ENCODE data around the gene CDKN2B-AS1. TPM values are rescaled to one million over a fixed set of nuclear protein-coding genes. Genes with fewer than 3 reads are reported as not detected.

Gene CDKN2B-AS1
- total RNA-seq, 1 experiment from 2014 or later = 0.24 TPM

GRCh38 chr9:21989440-21990189 lies 5.0 kb upstream of the CDKN2B-AS1 start:
- TF ChIP-seq ZNF232 (CRISPR knock-in tag; IDR thresholded peaks at IDR 0.05) (no peak), ZNF219 (CRISPR knock-in tag; IDR thresholded peaks at IDR 0.05; ENCODE audit: borderline replicate concordance) (no peak), TCF7 (CRISPR knock-in tag; IDR thresholded peaks at IDR 0.05; ENCODE audit: low read depth) (no peak), SMAD4 (CRISPR knock-in tag; IDR thresholded peaks at IDR 0.05) (no peak), MXD4 (CRISPR knock-in tag; IDR thresholded peaks at IDR 0.05; ENCODE audit: borderline replicate concordance) (no peak), JAZF1 (CRISPR knock-in tag; IDR thresholded peaks at IDR 0.05) (no peak), ZNF532 (CRISPR knock-in tag; IDR thresholded peaks at IDR 0.05; ENCODE audit: borderline replicate concordance) (no peak), FOXP1 (CRISPR knock-in tag; IDR thresholded peaks at IDR 0.05; ENCODE audit: borderline replicate concordance) (no peak), ZSCAN18 (CRISPR knock-in tag; IDR thresholded peaks at IDR 0.05) (no peak), ESRRA (CRISPR knock-in tag; IDR thresholded peaks at IDR 0.05; ENCODE audit: borderline replicate concordance) (no peak), NR3C1 (CRISPR knock-in tag; conservative IDR thresholded peaks at IDR 0.05; ENCODE audit: low read depth) (no peak), NFYB (CRISPR knock-in tag; conservative IDR thresholded peaks at IDR 0.05; ENCODE audit: low read depth) (no peak), CREM (CRISPR knock-in tag; IDR thresholded peaks at IDR 0.05) (no peak), ERG (CRISPR knock-in tag; IDR thresholded peaks at IDR 0.05) (no peak), ZNF671 (CRISPR knock-in tag; IDR thresholded peaks at IDR 0.05) (no peak), TP53 (CRISPR knock-in tag; IDR thresholded peaks at IDR 0.05) (no peak)
- Mint-ChIP-seq H3K36me3 (no peaks in the 10 kb centered on the region), H3K27ac (no peak overlapping the region), H3K9me3 (no peaks in the 10 kb centered on the region), H3K27me3 (ENCODE audit: low read depth) (peaks cover 98% of the 10 kb centered on the region), H3K4me3 (peak overlapping the region; percentile 52), H3K4me1 (peaks cover 26% of the 10 kb centered on the region)
- ChIA-PET CTCF (interaction anchor here (0.9 to 2.9 kb wide), 4 partner anchors 19 to 130 kb away, joined by 3 to 17 read pairs (median 5); partner anchors contain the start of gene CDKN2B), POLR2A (no interaction called here)
- ATAC-seq (peak; percentile 60), DNase-seq (ENCODE audit: low spot score) (peak; percentile 36)

GRCh38 chr9:21991072-21991959 lies 3.3 kb upstream of the CDKN2B-AS1 start:
- DNase-seq (ENCODE audit: low spot score) = no peak
- H3K4me3 Mint-ChIP-seq = no peak overlapping the region
- no peak overlapping the region for H3K27ac Mint-ChIP-seq
- ChIA-PET POLR2A (no interaction called here), CTCF (interaction anchor here (2.9 kb wide), 1 partner anchor 17 kb away, joined by 17 read pairs; the partner anchor contains the start of gene CDKN2B)
- peaks cover 98% of the 10 kb centered on the region for H3K27me3 Mint-ChIP-seq (ENCODE audit: low read depth)
- ATAC-seq = no peak
- H3K4me1 Mint-ChIP-seq = peaks cover 32% of the 10 kb centered on the region
- H3K9me3 Mint-ChIP-seq = no peaks in the 10 kb centered on the region
- H3K36me3 Mint-ChIP-seq = no peaks in the 10 kb centered on the region
- no peak for TF ChIP-seq ZNF281 (CRISPR knock-in tag; IDR thresholded peaks at IDR 0.05)
- no peak for TF ChIP-seq HMGA2 (CRISPR knock-in tag; IDR thresholded peaks at IDR 0.05)
- TF ChIP-seq E2F5 (CRISPR knock-in tag; IDR thresholded peaks at IDR 0.05) = no peak
- TF ChIP-seq EMX1 (CRISPR knock-in tag; IDR thresholded peaks at IDR 0.05) = no peak
- no peak for TF ChIP-seq ZNF219 (CRISPR knock-in tag; IDR thresholded peaks at IDR 0.05; ENCODE audit: borderline replicate concordance)
- TF ChIP-seq ZNF121 (CRISPR knock-in tag; IDR thresholded peaks at IDR 0.05) = no peak
- TF ChIP-seq ELF4 (CRISPR knock-in tag; IDR thresholded peaks at IDR 0.05; ENCODE audit: low read depth) = no peak
